Measurements from ENCODE around the gene NCAPG2. TPM values are rescaled to one million over a fixed set of nuclear protein-coding genes. Genes with fewer than 3 reads are reported as not detected.

The NCAPG2 gene
- total and polyA plus RNA-seq, 10 of the 15 experiments (the other 5 are each of a cell fraction or from before 2014, with no cell fraction given) = 11.2 to 78.2 (median 49.2) TPM

DNA sequence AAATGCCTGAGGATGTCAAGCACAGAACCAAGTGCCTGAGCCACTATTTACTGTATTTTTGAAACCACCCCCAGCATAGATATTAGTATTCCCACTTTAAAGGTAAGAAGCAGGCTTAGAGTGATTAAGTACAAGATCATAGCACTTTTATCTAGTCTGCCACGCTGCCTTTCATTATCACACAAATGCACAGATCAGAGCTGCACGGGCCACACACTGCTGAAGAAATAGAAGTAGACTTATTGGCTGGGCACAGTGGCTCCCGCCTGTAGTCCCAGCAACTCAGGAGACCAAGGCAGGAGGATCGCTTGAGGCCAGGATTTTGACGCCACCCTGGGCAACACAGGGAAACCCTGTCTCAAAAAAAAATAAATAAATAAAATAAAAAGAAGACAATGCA, 38.2 kb downstream of the NCAPG2 start (continued):
- TF ChIP-seq MYC (IDR thresholded peaks at IDR 0.05; ENCODE audit: insufficient read depth, insufficient read length, insufficient replicate concordance, low read length, severe bottlenecking) (no peak), MTA3 (IDR thresholded peaks at IDR 0.05; ENCODE audit: borderline replicate concordance, low read length) (no peak), ETV6 (conservative IDR thresholded peaks at IDR 0.05 in 1 of 2, IDR thresholded peaks at IDR 0.05 in 1 of 2; ENCODE audit: borderline replicate concordance in 1 of 2, low read depth in 1 of 2) (no peak), PML (IDR thresholded peaks at IDR 0.05; ENCODE audit: low read length) (no peak), ESRRA (IDR thresholded peaks at IDR 0.05; ENCODE audit: low read length) (no peak), ASH2L (IDR thresholded peaks at IDR 0.05; ENCODE audit: borderline replicate concordance, low read depth) (no peak), HDGF (IDR thresholded peaks at IDR 0.05) (no peak)
- TF ChIP-seq, protein P1, sequence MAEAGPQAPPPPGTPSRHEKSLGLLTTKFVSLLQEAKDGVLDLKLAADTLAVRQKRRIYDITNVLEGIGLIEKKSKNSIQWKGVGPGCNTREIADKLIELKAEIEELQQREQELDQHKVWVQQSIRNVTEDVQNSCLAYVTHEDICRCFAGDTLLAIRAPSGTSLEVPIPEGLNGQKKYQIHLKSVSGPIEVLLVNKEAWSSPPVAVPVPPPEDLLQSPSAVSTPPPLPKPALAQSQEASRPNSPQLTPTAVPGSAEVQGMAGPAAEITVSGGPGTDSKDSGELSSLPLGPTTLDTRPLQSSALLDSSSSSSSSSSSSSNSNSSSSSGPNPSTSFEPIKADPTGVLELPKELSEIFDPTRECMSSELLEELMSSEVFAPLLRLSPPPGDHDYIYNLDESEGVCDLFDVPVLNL (IDR thresholded peaks at IDR 0.05; ENCODE audit: low read depth, low read length) = no peak
- TF ChIP-seq, protein P2, sequence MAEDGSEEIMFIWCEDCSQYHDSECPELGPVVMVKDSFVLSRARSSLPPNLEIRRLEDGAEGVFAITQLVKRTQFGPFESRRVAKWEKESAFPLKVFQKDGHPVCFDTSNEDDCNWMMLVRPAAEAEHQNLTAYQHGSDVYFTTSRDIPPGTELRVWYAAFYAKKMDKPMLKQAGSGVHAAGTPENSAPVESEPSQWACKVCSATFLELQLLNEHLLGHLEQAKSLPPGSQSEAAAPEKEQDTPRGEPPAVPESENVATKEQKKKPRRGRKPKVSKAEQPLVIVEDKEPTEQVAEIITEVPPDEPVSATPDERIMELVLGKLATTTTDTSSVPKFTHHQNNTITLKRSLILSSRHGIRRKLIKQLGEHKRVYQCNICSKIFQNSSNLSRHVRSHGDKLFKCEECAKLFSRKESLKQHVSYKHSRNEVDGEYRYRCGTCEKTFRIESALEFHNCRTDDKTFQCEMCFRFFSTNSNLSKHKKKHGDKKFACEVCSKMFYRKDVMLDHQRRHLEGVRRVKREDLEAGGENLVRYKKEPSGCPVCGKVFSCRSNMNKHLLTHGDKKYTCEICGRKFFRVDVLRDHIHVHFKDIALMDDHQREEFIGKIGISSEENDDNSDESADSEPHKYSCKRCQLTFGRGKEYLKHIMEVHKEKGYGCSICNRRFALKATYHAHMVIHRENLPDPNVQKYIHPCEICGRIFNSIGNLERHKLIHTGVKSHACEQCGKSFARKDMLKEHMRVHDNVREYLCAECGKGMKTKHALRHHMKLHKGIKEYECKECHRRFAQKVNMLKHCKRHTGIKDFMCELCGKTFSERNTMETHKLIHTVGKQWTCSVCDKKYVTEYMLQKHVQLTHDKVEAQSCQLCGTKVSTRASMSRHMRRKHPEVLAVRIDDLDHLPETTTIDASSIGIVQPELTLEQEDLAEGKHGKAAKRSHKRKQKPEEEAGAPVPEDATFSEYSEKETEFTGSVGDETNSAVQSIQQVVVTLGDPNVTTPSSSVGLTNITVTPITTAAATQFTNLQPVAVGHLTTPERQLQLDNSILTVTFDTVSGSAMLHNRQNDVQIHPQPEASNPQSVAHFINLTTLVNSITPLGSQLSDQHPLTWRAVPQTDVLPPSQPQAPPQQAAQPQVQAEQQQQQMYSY (CRISPR knock-in tag; IDR thresholded peaks at IDR 0.05) = no peak
